HG02588 (cell line): ENCODE measurements around the gene NCKAP5.
"Not testable (repeated sequence)": the region's sequence is repeated elsewhere in the genome, so short reads cannot be mapped to it uniquely, and the experiment has no call there.

Experiments
- ATAC-seq: cut with Tn5 transposase; IDR thresholded peaks from one replicate; pipeline ENCODE4 v1.9.1; 2021; ENCODE audit warnings: mild to moderate bottlenecking, moderate library complexity; ENCODE audit not compliant: unreplicated experiment

NCKAP5 gene

GRCh38 chr2:133241224-133241571 lies 327.1 kb downstream of the NCKAP5 start:
- ATAC-seq, result no peak

- no peak for ATAC-seq
Observed at GRCh38 chr2:133240491-133241223, 327.6 kb downstream of the NCKAP5 start.

- ATAC-seq, result no peak
Observed at GRCh38 chr2:133235968-133236367, 332.3 kb downstream of the NCKAP5 start.

GRCh38 chr2:133232556-133232955 lies 335.7 kb downstream of the NCKAP5 start:
- no peak for ATAC-seq

GRCh38 chr2:133231264-133231663 lies 337.0 kb downstream of the NCKAP5 start:
- ATAC-seq, result no peak

- ATAC-seq, result no peak
Observed at GRCh38 chr2:133229974-133230373, 338.3 kb downstream of the NCKAP5 start.

- ATAC-seq, result no peak
Observed at GRCh38 chr2:133223226-133223625, 345.0 kb downstream of the NCKAP5 start.

- ATAC-seq, result no peak
Observed at GRCh38 chr2:133221398-133221797, 346.9 kb downstream of the NCKAP5 start.

GRCh38 chr2:133218204-133218603 lies 350.1 kb downstream of the NCKAP5 start:
- ATAC-seq, result no peak

- no peak for ATAC-seq
Observed at GRCh38 chr2:133215477-133215876, 352.8 kb downstream of the NCKAP5 start.

- ATAC-seq, result no peak
Observed at GRCh38 chr2:133213651-133214050, 354.6 kb downstream of the NCKAP5 start.

- no peak for ATAC-seq
Observed at GRCh38 chr2:133209325-133209724, 358.9 kb downstream of the NCKAP5 start.

GRCh38 chr2:133206666-133207065 lies 361.6 kb downstream of the NCKAP5 start:
- not testable (repeated sequence) for ATAC-seq

GRCh38 chr2:133204421-133204820 lies 363.8 kb downstream of the NCKAP5 start:
- no peak for ATAC-seq

GRCh38 chr2:133200684-133201421 lies 367.4 kb downstream of the NCKAP5 start:
- ATAC-seq, result no peak

- ATAC-seq, result no peak
Observed at GRCh38 chr2:133198678-133199077, 369.6 kb downstream of the NCKAP5 start.

GRCh38 chr2:133197156-133197555 lies 371.1 kb downstream of the NCKAP5 start:
- no peak for ATAC-seq

GRCh38 chr2:133194777-133195335 lies 373.4 kb downstream of the NCKAP5 start:
- ATAC-seq, result no peak

GRCh38 chr2:133194362-133194655 lies 374.0 kb downstream of the NCKAP5 start:
- no peak for ATAC-seq

GRCh38 chr2:133193544-133194361 lies 374.5 kb downstream of the NCKAP5 start:
- ATAC-seq, result no peak

GRCh38 chr2:133192028-133192427 lies 376.2 kb downstream of the NCKAP5 start:
- no peak for ATAC-seq
